Stimulated activated CD4-positive, alpha-beta T cell treated with anti-CD3 and anti-CD28 coated beads, Interleukin-1b, Interleukin-23, amount 100 ng/mL, for 4 hours (primary cell): ENCODE data around the gene LRRTM4.
"Not testable (repeated sequence)": the region's sequence is repeated elsewhere in the genome, so short reads cannot be mapped to it uniquely, and the experiment has no call there.

Experiments used
- DNase-seq, 2 donors: peaks; one replicate each; pipeline ENCODE4 v3.0.0-alpha.2; 2020; ENCODE audit warnings: low read depth in 2 of 2

LRRTM4 gene

DNA sequence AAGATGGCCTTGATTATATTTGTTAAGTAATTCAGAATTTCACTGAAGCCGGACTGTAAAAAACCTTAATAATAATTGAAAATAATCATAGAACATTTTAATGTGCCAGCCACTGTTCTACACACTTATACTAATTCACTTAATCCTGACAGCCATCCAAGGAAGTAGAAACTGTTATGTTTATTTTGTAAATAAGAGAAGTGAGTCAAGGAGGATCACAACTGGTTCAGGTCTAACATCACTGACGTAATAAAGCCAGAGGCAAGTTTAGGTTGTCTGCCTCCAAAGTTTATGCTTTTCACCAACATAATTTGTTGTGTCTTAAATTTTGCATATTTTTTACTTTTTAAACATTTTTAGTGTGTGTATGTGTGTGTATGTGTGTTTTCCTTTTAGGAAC lies 436.1 kb downstream of the LRRTM4 start:
- no peak for DNase-seq

DNA sequence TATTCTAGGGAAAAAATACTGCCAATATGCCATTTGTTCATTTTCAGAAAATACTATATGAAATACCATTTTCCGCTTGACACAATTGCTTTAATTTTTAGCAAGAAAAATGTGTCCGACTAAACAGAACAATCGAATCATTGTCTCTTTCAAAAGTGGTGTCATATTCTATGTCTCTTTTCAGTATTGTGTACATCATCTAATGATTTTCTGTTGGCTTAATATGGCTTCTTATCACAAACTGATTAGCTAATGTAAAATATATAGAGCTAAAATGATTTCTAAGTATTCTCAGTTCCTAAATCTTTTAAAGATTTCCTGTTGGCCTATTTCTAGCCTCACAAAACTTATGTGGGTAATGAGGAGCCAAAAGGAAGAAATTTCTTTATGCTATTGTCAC lies 436.6 kb downstream of the LRRTM4 start:
- no peak for DNase-seq

DNA sequence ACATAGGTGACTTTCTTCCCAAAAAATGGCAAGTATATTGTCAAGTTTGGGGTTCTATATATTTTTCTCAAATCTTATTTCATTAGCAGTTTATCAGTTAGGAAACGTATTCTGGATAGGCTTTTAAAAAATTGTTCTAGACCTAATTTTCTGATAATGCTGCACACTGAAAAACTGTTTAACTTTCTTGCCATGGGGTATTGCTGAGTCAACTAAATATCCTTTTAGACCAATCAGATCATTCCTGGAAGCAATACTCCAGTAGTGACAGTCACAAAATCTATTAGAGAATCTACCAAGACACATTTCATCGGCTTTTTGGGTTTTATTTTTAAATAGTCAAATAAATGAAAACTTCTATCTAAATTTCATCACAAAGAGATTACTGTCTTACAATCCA lies 440.6 kb downstream of the LRRTM4 start:
- DNase-seq, result no peak

DNA sequence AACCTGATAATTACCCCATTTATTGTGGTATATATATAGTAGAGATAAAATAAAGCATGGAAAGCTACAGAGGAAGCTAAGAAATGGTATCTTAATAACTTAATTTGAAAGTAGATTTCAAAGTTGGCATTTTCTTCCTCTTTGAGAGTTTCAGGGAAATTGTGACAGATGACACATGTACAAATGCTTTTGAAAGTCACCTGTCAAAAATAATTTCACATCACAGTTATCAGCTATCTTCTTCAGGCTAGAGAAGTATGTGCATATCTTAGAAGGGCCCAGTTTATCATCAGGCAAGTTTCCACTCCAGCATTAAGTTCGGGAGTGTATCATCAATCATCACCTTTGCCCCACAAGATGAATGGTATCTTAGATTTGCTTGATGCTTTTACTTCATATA lies 457.9 kb downstream of the LRRTM4 start:
- no peak for DNase-seq

DNA sequence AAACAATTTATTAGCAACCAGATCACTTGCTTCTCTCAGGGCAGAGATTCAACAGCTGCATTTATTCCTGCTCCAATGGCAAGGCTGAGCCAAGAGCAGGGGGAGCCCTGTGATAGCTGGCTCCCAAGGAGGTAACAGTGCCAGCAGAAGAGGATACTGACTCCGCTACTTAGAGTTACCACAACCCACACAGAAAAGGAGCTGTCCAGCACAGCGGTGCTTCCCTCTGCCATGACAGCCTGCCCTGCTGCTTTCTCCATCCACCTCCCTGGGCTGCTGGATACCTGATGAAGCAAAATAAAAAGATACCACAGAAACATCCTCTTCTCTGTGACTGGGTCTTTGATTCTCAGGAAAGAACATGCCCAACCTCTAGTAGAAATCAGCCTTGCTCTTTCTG lies 467.2 kb downstream of the LRRTM4 start:
- no peak for DNase-seq

DNA sequence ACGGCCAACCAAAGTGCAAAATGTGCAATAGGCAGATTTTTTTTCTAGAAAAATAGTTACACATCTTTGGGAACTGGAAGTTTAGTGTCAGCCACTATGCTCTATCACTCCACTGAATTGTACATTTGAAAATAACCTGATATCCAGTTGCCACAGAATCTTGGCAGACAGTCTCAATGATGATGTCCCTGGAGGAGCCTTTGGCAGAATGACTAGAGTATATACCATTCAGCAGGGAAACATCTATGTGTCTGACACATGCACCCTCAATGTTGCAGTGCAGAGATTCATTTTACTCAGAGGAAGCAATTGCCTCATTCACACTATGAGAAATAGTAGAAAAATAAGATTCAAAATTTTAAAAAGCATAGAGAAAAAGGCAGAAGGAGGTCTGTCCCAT lies 475.8 kb downstream of the LRRTM4 start:
- no peak for DNase-seq

DNA sequence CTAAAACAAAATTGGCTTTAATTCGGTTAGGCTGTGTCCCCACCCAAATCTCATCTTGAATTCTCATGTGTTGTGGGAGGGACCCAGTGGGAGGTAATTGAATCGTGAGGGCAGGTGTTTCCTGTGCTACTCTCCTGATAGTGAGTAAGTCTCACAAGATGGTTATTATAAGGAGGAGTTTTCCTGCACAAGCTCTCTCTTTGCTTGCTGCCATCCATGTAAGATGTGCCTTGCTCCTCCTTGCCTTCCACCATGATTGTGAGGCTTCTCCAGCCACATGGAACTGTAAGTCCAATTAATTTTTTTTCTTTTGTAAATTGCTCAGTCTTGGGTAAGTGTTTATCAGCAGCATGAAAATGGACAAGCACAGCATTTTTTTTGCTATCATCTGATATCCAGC lies 476.7 kb downstream of the LRRTM4 start:
- DNase-seq, result not testable (repeated sequence)

DNA sequence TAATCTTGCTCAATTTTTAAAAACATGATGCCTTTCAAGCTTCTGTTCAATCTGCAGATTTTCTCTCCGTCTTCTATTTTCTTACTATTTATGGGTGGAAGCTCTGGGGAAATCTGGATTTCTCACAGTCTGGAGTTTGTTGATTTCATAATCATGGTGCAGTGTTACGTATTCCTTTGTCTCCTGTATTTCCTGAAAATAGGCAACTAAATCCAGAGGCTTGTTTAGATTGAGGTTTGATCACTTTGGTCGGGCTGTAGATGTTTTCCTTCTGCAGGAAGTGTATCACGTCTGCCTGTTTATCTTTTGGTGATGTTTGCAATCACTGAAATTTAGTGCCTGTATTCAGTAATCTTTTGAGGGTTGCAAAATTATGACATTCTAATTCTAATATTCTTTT lies 487.7 kb downstream of the LRRTM4 start:
- no peak for DNase-seq

DNA sequence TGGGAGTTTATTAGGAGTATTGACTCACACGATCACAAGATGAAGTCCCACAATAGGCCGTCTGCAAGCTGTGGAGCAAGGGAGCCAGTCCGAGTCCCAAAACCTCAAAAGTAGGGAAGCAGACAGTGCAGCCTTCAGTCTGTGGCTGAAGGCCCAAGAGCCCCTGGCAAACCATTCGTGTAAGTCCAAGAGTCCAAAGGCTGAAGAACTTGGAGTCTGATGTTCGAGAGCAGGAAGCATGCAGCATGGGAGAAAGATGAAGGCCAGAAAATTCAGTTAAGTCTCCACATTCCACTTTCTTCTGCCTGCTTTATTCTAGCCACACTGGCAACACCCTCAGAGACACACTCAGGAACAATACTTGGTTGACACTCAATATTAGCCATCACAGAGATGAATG lies 492.9 kb downstream of the LRRTM4 start:
- DNase-seq, result not testable (repeated sequence)

DNA sequence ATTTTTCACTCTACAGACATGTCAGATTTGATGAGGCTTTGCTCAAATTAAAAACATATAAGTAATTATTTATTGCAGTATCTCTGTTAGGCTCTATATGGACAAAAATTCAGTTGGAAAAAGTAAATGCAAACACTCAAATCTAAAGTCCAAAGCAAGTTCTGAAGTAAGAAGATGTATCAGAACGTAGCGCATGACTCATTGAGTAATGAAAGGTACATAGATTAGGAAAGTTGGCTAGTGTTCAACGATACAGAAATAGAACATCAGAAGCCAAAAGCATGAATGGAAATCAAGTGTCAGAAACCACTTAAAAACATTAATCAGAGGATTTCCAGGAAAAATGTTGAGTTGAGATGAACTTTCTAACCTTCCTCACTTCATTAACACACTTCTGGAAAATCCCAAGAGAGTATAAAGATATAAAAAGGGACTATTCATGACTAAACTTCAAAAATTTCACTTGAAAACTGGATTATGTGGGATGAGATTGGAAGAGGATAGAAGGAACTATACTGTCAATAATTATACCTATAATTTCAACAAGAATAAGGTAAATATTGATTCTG lies 494.1 kb downstream of the LRRTM4 start:
- no peak for DNase-seq

DNA sequence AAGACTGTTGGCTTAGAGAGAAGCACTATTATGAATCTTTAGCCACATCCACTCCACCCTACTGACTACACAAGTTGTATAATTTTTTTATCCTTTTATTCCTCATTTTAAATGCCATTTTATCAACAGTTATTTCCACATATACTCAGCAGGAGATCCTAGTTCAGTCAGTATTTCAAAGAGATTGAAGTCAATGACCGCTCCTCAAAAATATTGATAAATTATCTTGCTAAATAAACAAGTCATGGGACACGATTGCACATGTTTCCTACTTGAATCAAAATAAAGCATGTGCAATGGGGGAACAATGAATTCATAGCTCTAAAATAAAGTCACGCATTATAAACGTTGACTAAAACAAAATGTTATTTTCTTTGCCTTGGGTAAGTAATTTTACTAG lies 496.5 kb downstream of the LRRTM4 start:
- no peak for DNase-seq

DNA sequence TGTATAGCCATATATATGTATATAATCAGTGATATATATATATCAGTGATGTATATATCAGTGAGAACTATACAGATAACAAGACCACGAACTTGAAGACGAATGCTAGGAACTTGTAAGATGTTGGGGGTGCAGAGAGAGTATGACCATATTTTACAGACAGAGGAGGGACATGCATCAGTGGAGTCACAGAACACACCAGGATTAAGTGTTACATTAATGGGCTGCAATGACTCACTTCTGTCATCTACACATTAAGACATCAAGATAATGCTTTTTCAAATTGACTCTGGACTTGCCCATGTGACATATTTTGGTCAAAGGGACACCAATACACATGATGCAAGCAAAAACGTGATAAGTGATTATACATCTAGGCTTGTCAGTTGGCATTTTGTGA lies 501.0 kb downstream of the LRRTM4 start:
- no peak for DNase-seq

DNA sequence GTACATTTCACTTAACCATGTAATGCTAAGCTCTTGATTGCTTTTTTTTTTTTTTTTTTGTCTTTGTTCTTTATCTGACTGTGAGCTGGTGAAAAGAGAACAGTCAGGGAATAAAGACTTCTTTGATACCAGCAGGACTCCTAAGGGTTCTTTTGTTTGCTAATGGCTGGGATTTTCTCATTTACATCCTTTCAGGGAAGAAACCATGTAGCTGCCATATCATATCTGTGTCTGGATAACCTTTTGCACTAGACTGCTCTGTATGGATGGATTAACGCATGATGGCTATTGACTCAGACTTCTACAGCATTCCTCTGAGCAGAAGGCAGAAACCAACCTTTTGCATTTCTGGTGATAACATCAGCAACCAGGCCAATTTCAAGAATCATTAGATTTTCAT lies 504.0 kb downstream of the LRRTM4 start:
- DNase-seq, result no peak

DNA sequence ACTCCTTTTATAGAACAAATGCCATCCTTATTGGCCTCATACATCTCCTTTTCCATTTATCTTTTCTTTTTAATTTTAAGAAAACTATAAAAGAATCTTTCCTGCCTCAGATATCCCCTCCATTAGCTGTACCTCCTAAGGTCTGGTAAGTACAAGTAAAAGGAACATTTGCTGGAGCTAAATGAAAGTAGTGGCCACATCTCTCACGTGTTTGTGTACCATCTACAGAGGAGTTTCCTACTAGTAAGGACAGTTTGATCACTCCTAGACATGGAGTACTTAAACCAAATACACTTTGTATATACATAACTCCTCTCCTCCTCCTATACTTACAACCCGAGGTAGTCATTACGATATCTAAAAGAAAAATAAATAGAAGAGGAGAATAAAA lies 504.8 kb downstream of the LRRTM4 start:
- no peak for DNase-seq

DNA sequence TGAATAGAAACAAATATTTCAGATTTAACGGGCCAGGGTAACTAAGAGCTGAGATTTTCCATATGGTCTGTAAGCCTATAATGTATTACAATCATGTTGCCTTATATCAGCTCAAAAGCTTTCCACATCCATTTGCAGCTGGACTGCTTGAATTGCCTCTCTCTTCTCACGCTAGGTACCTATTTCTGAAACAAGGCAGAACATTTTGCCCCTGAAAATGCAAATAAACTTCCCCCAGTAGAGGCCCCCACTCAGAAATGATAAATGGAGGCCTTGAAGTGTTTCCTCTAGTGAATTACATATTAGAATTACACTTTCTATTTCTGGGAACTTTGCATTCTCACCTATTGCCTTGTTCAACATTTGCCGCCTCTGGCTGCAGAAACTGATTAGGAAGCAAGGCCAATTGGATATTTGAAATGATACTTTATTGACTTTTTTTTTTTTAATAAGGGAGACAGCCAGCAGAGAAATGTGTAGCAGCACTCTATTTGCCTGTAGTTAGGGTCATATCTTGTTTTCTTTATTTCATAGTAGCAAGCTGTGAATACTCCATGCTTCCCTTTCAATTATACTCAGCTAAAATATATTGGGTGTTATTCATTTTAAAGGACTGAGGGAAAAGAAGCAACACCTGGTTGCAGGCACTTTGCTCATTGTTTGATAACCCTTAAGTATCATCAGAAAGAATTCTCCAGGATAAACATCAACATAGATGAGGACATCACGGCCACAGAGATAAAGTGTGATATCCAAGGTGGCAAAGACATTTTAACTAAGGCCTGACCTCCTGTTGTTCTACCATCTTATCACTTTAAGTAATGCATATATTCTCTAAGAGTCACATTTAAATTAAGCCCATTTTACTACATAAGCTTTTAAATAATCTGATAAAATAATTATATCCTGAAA lies 505.5 kb downstream of the LRRTM4 start:
- no peak for DNase-seq

DNA sequence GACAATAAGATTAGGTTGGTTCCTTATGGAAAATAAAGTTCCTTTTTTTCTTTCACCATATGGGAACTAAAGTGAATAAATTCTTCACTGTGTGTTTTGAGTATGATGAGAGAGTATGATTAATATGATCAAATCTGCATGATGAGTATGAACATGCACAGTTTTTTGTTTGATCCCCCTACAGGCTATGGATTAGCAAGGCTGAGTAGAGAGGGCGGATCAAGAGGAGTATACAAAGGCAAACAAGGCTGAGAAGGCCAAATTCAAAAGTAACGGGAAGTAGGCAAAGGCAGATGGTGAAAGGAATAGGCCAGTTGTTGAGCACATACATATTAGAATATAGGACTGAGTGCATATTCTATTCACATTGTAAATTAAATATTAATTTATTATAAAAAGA lies 508.2 kb downstream of the LRRTM4 start:
- no peak for DNase-seq

DNA sequence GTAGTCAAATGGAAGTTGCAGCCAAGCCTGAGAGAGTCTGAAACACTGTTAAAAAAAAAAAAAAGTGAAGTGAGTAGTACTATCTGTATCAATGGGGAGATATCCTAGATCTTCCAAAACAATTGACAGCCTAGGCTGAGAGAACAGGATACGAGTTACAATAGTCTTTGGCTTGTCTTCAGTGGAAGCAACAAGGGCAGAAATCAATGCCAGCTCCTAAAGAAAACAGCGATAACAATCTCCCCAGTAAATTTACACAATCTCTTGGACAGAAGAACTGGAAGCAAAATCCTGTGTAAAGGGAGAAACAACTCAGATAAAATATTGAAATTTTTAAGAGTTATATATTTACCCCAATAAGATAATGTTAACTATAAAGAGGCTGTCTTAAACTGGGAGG lies 508.7 kb downstream of the LRRTM4 start:
- no peak for DNase-seq

DNA sequence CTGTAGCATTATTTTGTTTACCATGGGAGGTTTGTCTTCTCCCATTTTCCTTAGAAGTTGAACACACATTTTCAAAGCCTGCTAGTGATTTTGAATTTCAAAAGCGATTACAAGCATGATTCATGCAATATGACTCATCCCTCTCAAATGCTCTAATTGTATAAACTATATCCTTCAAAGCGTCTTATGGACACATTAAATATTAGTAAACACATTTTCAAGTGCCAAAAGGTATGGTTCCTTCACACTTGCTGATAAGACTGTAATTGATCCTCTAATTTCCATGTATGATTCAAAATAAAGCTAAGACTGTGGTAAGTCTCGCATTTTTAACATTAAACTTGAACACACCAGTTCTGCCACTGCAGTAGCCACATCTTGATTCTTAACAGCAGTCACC lies 512.9 kb downstream of the LRRTM4 start:
- no peak for DNase-seq

DNA sequence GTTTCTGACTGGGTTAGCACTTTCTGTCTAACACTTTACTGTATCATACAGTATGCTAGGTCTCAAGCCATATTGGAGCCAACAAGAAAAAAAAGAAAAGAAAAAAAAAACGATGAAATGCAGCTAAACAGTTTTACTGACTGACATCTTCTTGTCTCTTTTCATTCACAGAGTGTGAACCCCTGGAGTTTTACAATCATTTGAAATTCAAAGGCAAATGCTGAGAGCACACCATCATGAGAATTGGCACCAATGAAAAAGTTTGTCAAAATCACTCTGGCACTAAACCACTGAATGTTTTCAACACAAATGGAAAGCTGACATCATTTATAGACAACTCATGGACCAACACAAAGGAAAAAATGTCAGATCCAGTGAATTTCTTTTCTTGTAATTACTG lies 513.3 kb downstream of the LRRTM4 start:
- DNase-seq, result no peak

DNA sequence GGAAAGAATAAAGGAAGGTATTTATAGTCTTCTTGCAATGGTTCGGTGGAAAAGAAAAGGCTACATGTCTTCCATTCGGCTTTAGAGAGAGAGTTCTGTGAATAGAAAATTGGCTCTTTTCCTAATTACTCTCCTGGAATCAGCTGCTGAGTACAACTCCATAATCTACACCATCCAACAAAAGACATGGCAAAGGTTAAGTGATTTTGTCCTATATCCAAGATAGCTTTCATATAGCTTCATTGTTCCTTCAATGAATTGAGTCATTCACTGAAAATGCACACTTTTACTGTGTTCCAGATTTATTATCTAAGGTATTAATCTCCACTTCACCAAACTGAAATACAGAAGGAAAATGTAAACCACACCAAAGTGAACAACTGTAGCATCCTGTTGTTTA lies 514.5 kb downstream of the LRRTM4 start:
- no peak for DNase-seq

DNA sequence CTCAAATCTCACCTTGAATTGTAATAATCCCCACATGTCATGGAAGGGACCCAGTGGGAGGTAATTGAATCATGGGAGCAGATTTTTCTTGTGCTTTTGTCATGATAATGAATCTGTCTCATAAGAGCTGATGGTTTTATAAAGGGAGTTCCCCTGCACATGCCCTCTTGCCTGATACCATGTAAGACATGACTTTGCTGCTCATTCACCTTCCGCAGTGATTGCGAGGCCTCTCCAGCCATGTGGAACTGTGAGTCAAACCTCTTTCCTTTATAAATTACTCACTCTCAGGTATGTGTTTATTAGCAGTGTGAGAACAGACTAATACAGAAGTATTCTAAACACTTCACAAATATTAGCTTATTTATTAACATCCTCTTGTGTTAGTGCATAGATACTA lies 516.7 kb downstream of the LRRTM4 start:
- no peak for DNase-seq

DNA sequence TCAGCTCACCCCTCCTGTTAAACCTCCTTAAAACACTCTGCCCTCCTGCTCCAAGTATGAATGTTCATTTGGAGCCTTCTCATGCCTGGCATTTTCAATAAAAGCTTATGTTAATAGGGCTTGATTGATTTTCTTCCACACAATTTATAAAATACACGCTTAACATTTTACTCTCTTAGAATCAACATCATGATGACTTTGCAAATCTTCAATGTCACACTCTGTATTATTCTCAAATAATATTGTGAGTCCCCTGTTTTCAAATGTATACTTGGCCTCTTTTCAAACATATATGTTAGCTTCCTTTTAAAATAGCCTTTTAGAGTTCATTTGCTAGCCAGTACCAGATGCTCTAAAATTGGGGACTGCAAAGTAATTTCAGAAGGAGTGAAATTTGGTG lies 520.3 kb downstream of the LRRTM4 start:
- no peak for DNase-seq

DNA sequence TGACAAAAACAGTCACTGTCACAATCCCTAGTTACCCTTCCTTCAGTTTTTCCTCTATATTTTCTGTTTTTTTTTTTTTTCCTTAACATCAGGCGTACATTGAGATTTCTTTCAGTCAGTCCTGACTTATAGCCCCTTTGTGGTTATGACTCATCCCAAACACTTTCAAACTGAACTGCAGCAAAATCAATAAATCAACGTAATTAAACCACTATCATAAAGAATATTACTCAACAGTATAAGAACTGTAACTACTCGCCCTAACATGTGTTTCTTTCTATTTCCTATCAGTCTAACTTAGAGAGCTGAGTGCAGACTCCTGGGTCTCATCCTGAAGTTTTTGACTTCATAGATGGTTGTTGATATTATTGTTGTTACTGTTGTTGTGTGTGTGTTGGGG lies 523.5 kb downstream of the LRRTM4 start:
- no peak for DNase-seq

DNA sequence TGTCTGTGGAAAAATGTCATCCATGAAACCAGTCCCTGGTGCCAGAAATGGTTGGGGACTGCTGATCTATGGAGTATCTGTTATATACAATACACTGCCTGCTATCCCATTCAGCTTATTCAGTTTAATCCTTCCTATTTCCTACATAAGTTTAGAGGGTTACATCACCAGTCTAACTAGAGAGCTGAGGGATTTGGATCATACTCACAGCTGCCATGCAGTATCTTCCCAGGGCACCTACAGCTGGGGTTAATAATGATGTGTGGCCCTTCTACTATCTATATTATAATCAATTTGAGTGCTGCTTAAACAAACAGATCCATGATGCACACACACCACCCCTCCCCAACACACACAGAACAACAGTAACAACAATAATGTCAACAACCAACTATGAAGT lies 524.0 kb downstream of the LRRTM4 start:
- DNase-seq, result no peak
